Prostate gland (tissue), 2 donors: ENCODE results near the gene MUL1. TPM values are rescaled to one million over a fixed set of nuclear protein-coding genes. Genes with fewer than 3 reads are reported as not detected.

Source experiments
- DNase-seq: peaks from one replicate; pipeline ENCODE4 v3.0.0-alpha.2; 2019; ENCODE audit warnings: low spot score
- H3K27ac ChIP-seq, 2 donors: fragments of 200-600 bp; sonication (generic); 2 replicates each; pipeline ENCODE4 v1.5.1; 2017 to 2019
- H3K27me3 ChIP-seq: fragments of 200-600 bp; sonication (generic); replicated peaks from 2 replicates; pipeline ENCODE4 v1.5.1; 2019; ENCODE audit not compliant: insufficient read depth
- H3K36me3 ChIP-seq, 2 donors: fragments of 200-600 bp; sonication (generic); 1 replicate in 1 of 2; 2 replicates in 1 of 2; pipeline versions ENCODE4 v1.5.1 to v1.8.1; 2017 to 2019
- H3K4me1 ChIP-seq: fragments of 200-600 bp; sonication (generic); replicated peaks from 2 replicates; pipeline ENCODE4 v1.5.1; 2019
- H3K4me3 ChIP-seq, 2 donors: fragments of 200-600 bp; sonication (generic); 2 replicates each; pipeline ENCODE4 v1.5.1; 2017 to 2019
- H3K9me3 ChIP-seq: fragments of 200-600 bp; sonication (generic); 2 replicates; pipeline ENCODE4 v1.5.1; 2017
- POLR2A ChIP-seq: fragments of 450-650 bp; IDR thresholded peaks from one replicate; pipeline ENCODE4 v1.6.1; 2016; ENCODE audit warnings: antibody characterized with exemption, mild to moderate bottlenecking
- POLR2AphosphoS5 ChIP-seq: sonication (generic); formaldehyde crosslinking; IDR thresholded peaks from one replicate; pipeline ENCODE4 v1.6.1; 2017; ENCODE audit warnings: antibody characterized with exemption
- WGBS: methylation state at CpG from one replicate; pipeline ENCODE4 v1.1.5; 2018; 5-methylcytosine and 5-hydroxymethylcytosine counted together
- intact Hi-C: fragments of 100-400 bp; cut with DNase I; formaldehyde crosslinking; loops from one replicate; pipeline ENCODE4 v1.14.2; 2022
- total RNA-seq, 2 donors: library from RNA; depleted of rRNA; stranded (reverse); fragments of >200 nt; gene quantifications; one replicate each; pipeline ENCODE4 v1.1.0, GENCODE V29; 2016
- TF ChIP-seq, protein P1 (sequence below), 4 experiments: fragments of 200-600 bp in 2 of 4; fragments of 450-650 bp in 2 of 4; sonication (generic) in 2 of 4; IDR thresholded peaks; 1 replicate in 3 of 4; 2 replicates in 1 of 4; pipeline ENCODE4 v1.5.1; 2016 to 2019; ENCODE audit warnings: antibody characterized with exemption in 4 of 4, mild to moderate bottlenecking in 2 of 4, moderate library complexity in 2 of 4

The MUL1 gene
- total RNA-seq, 2 donors from 2014 or later = 30.0 to 37.0 TPM

GRCh38 chr1:20474996-20475395, 33.0 kb downstream of the MUL1 start:
- no peak for TF ChIP-seq POLR2AphosphoS5
- TF ChIP-seq, protein P1, sequence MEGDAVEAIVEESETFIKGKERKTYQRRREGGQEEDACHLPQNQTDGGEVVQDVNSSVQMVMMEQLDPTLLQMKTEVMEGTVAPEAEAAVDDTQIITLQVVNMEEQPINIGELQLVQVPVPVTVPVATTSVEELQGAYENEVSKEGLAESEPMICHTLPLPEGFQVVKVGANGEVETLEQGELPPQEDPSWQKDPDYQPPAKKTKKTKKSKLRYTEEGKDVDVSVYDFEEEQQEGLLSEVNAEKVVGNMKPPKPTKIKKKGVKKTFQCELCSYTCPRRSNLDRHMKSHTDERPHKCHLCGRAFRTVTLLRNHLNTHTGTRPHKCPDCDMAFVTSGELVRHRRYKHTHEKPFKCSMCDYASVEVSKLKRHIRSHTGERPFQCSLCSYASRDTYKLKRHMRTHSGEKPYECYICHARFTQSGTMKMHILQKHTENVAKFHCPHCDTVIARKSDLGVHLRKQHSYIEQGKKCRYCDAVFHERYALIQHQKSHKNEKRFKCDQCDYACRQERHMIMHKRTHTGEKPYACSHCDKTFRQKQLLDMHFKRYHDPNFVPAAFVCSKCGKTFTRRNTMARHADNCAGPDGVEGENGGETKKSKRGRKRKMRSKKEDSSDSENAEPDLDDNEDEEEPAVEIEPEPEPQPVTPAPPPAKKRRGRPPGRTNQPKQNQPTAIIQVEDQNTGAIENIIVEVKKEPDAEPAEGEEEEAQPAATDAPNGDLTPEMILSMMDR (IDR thresholded peaks at IDR 0.05) = no peak
- TF ChIP-seq POLR2A = no peak

GRCh38 chr1:20474333-20474975, 33.5 kb downstream of the MUL1 start:
- no peak for DNase-seq
- Histone ChIP-seq H3K4me1 (no peaks in the 10 kb centered on the region), H3K9me3 (no peaks in the 10 kb centered on the region), H3K36me3 (no peaks in the 10 kb centered on the region), H3K27ac (no peak overlapping the region), H3K4me3 (no peak overlapping the region), H3K27me3 (no peaks in the 10 kb centered on the region)
- TF ChIP-seq POLR2A (no peak), POLR2AphosphoS5 (no peak)
- TF ChIP-seq, protein P1 (IDR thresholded peaks at IDR 0.05) = no peak
- intact Hi-C loops = no loop called here
- WGBS = 77% methylated on average over 2 of the region's 2 CpGs

More at GRCh38 chr1:20474996-20475395, 33.0 kb downstream of the MUL1 start:
- 40% methylated on average over 7 of the region's 7 CpGs for WGBS
- Histone ChIP-seq H3K27me3 (no peaks in the 10 kb centered on the region), H3K9me3 (no peaks in the 10 kb centered on the region), H3K4me3 (no peak overlapping the region), H3K27ac (no peak overlapping the region), H3K4me1 (no peaks in the 10 kb centered on the region), H3K36me3 (no peaks in the 10 kb centered on the region)
- intact Hi-C loops = no loop called here
- DNase-seq = no peak

GRCh38 chr1:20473894-20474293, 34.1 kb downstream of the MUL1 start:
- TF ChIP-seq POLR2A (no peak), POLR2AphosphoS5 (no peak)
- TF ChIP-seq, protein P1 (IDR thresholded peaks at IDR 0.05) = no peak
- Histone ChIP-seq H3K4me3 (no peak overlapping the region), H3K27ac (no peak overlapping the region), H3K4me1 (no peaks in the 10 kb centered on the region), H3K9me3 (no peaks in the 10 kb centered on the region), H3K36me3 (no peaks in the 10 kb centered on the region), H3K27me3 (no peaks in the 10 kb centered on the region)
- 93% methylated on average over 4 of the region's 4 CpGs for WGBS
- DNase-seq = no peak
- intact Hi-C loops = no loop called here

DNA sequence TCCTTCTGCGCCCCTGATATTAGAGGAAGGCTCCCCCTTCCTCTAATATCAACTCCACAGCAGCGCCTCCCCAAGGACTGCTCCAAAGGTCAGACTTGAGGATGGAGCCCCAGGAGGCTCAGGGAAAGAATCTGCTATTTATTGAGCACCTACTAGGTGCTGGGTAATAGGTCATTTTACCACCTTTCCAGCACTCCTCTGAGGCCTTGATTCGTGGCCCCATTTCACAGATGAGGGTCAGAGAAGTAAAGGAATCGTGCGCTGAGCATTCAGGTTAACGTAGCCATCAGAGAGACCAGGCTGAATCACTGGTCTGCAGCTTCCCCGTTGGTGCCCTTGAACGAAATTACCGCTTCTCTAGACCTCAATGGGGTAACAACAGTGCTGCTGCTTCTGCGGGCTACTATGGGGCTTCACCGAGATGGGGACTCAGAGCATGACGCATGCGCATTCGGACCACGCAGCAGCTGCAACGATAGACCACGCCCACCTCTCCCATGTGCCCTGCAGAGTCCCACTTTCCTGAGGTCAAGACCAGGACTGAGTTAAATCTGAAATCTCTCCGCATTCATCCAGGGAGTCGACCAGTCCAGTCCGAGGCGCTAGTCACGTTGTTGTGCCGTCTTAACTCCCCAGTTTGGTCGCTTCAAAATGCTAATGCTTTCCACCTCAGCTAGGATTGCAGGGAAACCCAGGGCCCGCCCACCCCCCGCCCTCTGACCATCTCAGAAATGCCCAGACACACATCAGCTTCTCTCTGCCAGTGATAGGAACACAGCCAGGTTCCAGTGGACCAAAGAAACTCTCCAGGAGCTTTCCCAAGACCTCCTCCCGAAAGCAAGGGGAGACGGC, 34.9 kb downstream of the MUL1 start:
- H3K27me3 ChIP-seq = no peaks in the 10 kb centered on the region
- 35% methylated on average over 28 of the region's 28 CpGs for WGBS
- DNase-seq = no peak

More for the DNA sequence above, 34.9 kb downstream of the MUL1 start:
- no peak overlapping the region for H3K27ac ChIP-seq
- TF ChIP-seq, protein P1 (IDR thresholded peaks at IDR 0.05) = no peak
- no peak overlapping the region for H3K4me3 ChIP-seq
- intact Hi-C loops = no loop called here
- H3K36me3 ChIP-seq = no peaks in the 10 kb centered on the region
- H3K4me1 ChIP-seq = no peaks in the 10 kb centered on the region
- no peaks in the 10 kb centered on the region for H3K9me3 ChIP-seq
